ES-I3 (cell line): ENCODE data around the gene ZSWIM1.

ENCODE experiments used
- H3K36me3 ChIP-seq: 2 replicates; pipeline ENCODE4 v1.6.1; 2013; ENCODE audit warnings: mild to moderate bottlenecking, low read length, control low read depth, moderate library complexity; ENCODE audit not compliant: insufficient read depth
- H3K4me1 ChIP-seq: 2 replicates; pipeline ENCODE4 v1.6.1; 2013; ENCODE audit warnings: mild to moderate bottlenecking, control low read depth, low read length; ENCODE audit not compliant: insufficient read depth
- H3K9ac ChIP-seq: 2 replicates; pipeline ENCODE4 v1.6.1; 2013; ENCODE audit warnings: low read depth, mild to moderate bottlenecking, low read length, moderate library complexity
- H3K9me3 ChIP-seq: 2 replicates; pipeline ENCODE4 v1.6.1; 2013; ENCODE audit warnings: mild to moderate bottlenecking, low read length, moderate library complexity; ENCODE audit not compliant: control insufficient read depth, insufficient read depth

The ZSWIM1 gene

DNA sequence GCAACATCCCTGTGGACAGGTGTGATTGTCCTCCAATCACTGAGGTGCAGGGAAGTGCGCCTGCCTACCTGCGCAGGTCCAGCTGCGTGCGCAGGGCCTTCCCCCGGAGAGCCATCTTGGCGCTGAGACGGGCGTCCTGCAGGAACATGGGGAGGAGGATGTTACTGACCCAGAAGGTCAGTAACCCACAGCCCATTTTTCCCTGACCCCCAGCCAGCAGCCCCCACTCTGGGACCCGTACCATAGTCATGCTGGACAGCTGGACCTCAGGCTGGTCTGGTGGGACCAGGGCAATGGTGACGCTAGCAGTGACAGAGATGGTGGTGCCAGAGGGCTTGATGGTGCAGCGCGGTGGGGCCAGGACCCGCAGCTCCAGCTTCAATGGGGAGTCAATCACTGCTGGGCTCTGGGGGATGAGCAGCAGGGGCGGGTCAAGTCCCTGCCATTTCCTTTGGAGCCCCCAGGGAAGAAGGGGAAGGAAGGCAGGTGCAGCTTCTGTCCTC is 21.2 kb downstream of the ZSWIM1 start:
- peaks cover 12% of the 10 kb centered on the region; the same call in 1 of the 2 replicates for H3K36me3 ChIP-seq
- H3K9ac ChIP-seq: no peak overlapping the region
- no peaks in the 10 kb centered on the region for H3K9me3 ChIP-seq
- H3K4me1 ChIP-seq: no peaks in the 10 kb centered on the region

DNA sequence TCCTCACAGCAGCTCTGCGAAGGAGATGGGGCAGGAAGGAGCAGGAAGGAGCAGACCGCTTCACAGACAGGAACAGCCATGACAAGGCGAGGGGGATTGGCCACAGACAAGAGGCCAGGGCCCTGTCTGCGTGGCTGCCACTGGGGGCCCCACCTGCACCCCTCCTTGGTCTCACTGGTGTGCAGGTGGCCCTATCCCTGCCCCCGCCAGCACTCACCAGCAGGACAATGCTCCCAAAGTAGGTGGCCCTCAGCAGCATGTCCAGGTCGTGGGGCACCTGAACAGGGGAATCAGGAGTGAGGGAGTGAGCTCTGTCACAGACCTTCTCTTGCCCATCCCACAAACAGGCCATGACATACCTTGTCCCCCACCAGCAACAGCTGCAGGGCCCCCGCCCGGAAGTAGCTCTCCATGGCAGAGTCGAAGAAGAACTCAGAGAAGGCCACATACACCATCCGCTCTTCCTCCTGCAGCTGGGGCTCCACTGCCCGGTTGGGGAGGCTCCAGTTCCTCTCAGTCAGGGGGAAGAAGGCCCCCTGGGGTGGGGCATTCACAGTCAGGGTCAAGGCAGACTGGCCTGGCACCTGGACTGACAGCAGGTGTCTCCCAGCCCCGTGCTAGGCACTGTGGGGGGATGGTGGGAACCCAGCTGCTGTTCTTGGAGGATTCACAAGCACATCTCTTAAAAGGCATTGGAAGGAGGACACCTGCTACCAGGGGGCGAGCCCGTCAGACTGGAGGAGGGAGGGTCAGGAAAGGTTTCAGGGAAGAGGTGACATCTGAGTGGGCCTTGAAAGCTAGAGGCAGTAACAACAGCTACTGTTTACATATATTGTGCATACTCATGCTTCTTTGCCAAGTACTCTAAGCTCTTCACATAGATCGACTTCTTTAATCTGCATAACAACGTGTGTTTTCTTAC is 23.8 kb downstream of the ZSWIM1 start:
- Histone ChIP-seq H3K36me3 (peaks cover 15% of the 10 kb centered on the region), H3K9me3 (no peaks in the 10 kb centered on the region), H3K4me1 (no peaks in the 10 kb centered on the region), H3K9ac (no peak overlapping the region)

DNA sequence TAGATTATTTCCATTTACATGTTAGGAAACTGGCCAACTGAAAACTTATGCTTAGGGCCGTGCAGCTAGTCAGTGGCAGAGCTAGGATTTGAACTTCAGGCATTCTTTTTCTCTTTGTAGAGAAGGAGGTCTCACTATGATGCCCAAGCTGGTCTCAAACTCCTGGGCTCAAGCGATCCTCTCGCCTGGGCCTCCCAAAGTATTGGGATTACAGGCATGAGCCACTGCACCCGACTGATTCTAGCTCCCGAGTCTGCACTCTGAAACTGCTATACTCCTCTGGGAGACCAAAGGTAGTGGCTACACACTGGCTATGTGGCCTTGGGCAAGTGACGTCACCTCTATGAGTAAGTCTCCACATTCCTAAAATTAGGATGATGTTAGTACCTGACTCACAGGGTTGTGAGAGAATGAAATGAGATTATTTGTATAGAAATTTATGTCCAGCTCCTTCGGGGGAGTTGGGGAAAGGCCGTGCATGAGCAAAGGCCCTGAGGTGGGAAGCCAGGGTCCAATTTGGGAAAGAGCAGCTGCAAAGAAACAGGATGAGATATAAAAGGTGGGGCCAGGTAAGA is 24.6 kb downstream of the ZSWIM1 start:
- peaks cover 13% of the 10 kb centered on the region for H3K36me3 ChIP-seq
- H3K9ac ChIP-seq: no peak overlapping the region
- no peaks in the 10 kb centered on the region for H3K9me3 ChIP-seq
- no peaks in the 10 kb centered on the region; the same call in 1 of the 2 replicates for H3K4me1 ChIP-seq

DNA sequence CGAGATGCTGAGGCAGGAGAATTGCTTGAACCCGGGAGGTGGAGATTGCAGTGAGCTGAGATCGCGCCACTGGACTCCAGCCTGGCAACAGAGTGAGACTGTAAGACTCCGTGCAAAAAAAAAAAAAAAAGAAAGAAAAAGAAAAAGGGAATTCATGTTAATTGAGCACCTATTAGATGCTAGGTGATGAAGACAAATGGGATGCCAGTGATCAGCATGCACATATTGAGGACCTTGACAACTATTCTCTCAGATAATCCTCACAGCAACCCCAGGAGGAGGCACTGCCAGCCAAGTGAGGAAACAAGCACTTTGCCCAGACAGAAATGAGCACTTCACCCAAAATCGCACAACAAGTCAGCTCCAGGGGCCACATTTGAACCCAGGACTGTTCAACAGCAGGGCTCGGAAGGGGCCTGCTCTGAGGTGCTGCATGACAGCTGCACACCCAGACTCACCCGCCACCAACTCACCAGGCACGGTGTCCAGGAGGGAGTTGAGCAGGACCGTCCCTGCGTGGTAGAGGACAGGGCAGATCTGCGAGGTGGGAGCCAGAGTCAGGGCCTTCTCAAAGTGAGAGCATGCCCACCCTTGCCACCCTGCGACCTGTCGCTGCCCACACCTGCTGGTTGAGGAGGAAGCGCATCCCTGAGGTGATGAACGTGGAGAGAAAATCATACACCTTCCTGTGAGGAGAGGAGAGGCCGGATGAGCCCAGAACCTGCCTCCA is 26.4 kb downstream of the ZSWIM1 start:
- no peak overlapping the region for H3K9ac ChIP-seq
- H3K36me3 ChIP-seq: peaks cover 8% of the 10 kb centered on the region
- H3K9me3 ChIP-seq: no peaks in the 10 kb centered on the region
- H3K4me1 ChIP-seq: no peaks in the 10 kb centered on the region; the same call in 1 of the 2 replicates

DNA sequence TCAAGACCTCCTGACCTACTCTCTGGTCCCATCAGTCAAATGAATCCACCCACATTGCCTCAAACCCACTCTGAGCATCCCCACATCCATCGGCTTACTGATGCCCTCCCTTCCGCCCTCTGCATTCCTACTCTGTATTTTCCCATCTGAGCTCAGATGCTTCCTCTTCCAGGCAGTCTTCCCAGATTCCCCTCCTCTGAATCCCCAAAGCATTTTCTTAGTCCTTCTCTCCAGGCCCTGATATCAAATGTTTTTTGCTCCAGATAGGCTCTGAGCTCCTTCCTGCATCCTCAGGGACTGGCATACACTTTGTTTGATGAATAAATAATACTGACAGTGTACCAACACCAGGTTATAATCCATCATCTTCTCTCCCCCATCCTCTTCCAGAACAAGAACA is 27.1 kb downstream of the ZSWIM1 start:
- Histone ChIP-seq H3K36me3 (peaks cover 8% of the 10 kb centered on the region), H3K9ac (no peak overlapping the region)

DNA sequence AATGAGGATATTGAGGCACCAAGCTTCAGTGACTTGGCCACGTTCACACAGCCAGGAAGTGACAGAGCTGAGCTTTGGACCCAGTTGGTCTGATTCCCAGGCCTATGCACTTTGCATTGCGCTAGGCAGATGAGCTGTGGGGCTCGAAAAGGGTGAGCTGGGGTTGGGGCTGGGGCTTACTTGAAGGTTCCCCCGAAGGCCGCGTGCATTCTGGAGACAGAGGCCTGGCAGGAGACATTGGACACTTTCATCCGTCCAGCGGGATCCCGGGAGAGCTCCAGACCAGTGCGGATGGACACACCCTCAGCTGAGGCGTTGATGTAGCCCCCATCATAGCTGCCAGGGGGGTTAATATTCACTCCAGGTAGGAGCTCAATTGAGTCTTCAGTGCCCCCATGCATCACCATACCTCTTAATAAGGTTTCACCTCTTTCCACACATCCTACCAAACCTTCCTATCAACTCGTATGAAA is 28.3 kb downstream of the ZSWIM1 start:
- no peaks in the 10 kb centered on the region; the same call in 1 of the 2 replicates for H3K4me1 ChIP-seq
- H3K36me3 ChIP-seq: peaks cover 7% of the 10 kb centered on the region
- no peak overlapping the region for H3K9ac ChIP-seq
- no peaks in the 10 kb centered on the region for H3K9me3 ChIP-seq

More for the DNA sequence above, 27.1 kb downstream of the ZSWIM1 start:
- Histone ChIP-seq H3K4me1 (no peaks in the 10 kb centered on the region; the same call in 1 of the 2 replicates), H3K9me3 (no peaks in the 10 kb centered on the region)

DNA sequence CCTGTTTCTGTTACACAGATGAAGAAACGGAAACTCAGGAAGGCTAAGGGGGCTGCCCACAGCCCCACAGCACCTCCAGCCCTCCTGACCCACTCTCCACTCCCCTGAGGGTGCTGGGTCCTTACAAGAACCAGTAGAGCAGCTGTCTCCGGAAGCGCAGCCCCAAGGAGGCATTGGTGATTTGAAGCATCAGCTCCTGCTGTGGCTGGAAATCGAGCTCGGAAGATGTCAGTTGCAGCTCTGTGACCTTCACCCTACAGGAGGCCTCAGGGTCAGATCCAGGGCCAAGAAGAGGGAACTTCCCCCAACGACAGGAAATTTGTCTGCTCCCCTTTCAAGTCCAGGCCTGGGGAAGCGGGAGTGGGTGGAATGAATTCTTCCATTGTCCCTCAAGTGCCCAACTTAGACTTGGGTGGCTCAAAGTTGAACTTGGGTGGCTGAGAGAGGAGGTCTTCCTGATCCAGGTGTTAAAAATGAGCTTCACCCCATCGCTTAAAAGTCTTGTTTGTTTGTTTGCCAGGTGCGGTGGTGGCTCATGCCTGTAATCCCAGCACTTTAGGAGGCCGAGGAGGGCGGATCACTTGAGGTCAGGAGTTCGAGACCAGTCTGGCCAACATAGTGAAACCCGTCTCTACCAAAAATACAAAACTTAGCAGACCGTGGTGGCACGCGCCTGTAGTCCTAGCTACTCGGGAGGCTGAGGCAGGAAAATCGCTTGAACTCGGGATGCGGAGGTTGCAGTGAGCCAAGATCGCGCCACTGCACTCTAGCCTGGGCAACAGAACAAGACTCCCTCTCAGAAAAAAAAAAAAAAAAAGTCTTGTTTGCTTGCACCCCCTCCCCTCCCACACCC is 29.0 kb downstream of the ZSWIM1 start:
- H3K9ac ChIP-seq: peak overlapping the region; percentile 32; the same call in 1 of the 2 replicates
- no peaks in the 10 kb centered on the region; the same call in 1 of the 2 replicates for H3K4me1 ChIP-seq
- H3K9me3 ChIP-seq: no peaks in the 10 kb centered on the region
- peaks cover 5% of the 10 kb centered on the region for H3K36me3 ChIP-seq

DNA sequence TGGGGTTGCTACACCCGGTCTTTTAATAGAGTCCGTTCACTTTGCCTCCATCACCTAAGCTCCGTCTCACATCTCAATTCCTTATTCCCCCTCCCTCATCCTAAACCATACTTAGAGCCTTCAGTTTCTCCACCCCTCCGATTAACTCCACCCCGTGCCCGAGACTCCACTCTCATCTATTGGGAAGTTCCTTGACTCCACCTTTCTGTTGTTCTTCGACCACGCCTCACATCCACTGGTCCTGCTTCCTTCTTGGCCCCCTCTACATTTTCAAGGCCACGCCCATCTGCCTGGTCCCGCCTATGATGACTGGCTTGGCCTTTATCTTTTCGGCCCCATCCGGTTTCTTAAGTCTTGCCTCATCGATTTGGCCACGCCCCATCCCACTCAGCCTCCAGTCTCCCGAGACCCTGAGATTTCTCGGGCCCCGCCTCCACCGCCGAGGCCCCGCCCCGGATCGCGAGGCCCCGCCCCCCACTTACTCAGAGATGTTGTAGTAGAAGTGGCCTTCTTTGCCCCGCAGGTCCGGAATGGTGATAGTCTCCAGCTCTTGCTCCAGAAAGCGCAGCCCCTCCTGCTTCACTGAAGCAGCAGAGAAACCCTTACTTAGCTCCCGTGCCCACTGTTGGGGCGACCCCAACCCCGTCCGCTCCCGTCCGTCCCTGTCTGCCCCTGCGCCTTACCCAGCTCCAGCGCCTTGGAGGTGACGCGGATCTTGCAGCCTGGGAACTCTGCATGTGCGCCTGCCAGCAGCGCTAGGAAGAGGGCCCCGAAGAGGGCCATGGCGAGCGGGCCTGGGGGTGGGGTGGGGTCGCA is 29.9 kb downstream of the ZSWIM1 start:
- Histone ChIP-seq H3K4me1 (no peaks in the 10 kb centered on the region; the same call in 1 of the 2 replicates), H3K9ac (peak overlapping the region; percentile 73), H3K9me3 (no peaks in the 10 kb centered on the region), H3K36me3 (peaks cover 3% of the 10 kb centered on the region)

DNA sequence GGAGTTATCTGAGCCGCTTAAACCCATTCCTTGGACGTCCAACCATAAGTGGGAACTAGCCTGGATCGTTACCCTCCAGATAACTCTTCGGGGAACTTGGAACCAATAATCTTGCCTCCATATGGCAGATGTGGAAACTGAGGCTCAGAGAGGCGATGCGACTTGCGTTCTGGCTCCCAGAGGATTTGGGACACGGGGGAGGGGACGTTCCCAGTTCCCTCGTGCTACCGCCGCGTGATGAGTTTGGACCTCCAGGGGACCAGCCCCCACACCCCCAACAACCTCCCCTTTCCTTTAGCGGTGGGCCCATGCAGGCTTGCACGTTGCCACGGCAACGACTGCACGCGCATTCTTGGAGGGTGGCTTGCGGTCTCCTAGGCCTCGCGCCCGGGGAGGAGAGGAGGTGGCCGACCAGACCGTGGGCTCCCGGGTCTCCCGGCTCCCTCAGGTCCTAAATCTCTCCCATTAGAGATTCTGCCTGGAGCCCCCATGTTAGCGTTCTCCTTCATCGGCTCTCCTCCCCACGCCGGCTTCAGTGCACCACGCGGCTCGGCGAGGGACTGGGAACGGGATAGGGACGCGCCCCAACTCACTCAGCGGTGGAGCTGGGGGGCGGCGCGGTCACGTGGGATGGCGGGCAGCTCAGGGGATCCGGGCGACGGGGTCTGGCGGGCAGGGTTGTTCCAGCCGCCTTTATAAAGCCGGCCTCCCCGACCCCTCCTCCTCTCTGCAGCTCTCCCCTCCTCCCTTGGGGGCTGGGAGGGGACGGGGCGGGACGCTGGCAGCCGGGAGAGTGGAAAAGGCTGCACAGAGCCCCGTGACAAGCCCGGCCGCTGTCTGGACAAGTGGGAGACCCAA is 30.7 kb downstream of the ZSWIM1 start, which contains the start of gene PLTP:
Gene PLTP (minus strand): TSS at position 670 of the 858 bp plus-strand sequence. CDS start 703 bp downstream, outside the sequence.
- Histone ChIP-seq H3K36me3 (peaks cover 3% of the 10 kb centered on the region), H3K4me1 (no peaks in the 10 kb centered on the region; the same call in 1 of the 2 replicates), H3K9me3 (no peaks in the 10 kb centered on the region), H3K9ac (peak within 1 kb of the TSS; percentile 73)

DNA sequence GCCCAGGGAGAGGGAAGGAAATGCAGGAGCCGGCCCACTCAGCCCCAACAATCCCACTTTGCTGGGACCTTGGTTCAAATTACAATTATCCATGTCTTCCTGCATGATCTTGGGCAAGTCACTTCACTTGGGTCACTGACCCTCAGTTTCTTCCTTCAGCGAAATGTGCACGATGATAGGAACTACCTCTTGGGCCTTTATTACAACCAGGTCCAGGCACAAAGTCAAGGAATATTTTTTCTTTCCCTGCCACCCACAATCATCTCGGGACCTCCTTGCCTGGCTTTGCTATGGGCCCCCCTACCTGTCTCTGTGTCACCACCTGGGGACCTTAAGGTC is 31.3 kb downstream of the ZSWIM1 start:
- peak overlapping the region; percentile 73; the same call in 1 of the 2 replicates for H3K9ac ChIP-seq
- H3K36me3 ChIP-seq: peaks cover 3% of the 10 kb centered on the region
- H3K9me3 ChIP-seq: no peaks in the 10 kb centered on the region
- no peaks in the 10 kb centered on the region; the same call in 1 of the 2 replicates for H3K4me1 ChIP-seq

DNA sequence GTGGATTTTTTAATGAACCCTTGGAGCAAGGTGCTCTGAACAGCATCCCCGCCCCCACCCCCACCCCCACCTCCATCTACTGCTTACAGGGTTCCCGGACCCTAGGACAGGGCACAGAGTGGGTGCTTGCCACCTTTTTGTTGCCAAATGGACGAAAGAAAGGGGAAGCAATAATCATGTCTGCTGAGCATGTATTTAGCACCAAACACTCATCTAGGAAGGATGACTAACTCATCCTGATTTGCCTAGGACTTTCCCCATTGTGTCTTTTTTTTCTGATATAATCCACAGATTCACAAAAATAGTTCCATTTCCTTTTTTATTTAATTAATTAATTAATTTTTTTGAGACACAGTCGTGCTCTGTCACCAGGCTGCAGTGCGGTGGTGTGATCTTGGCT is 32.1 kb downstream of the ZSWIM1 start:
- Histone ChIP-seq H3K9me3 (no peaks in the 10 kb centered on the region), H3K9ac (no peak overlapping the region), H3K4me1 (no peaks in the 10 kb centered on the region; the same call in 1 of the 2 replicates), H3K36me3 (peaks cover 3% of the 10 kb centered on the region)

DNA sequence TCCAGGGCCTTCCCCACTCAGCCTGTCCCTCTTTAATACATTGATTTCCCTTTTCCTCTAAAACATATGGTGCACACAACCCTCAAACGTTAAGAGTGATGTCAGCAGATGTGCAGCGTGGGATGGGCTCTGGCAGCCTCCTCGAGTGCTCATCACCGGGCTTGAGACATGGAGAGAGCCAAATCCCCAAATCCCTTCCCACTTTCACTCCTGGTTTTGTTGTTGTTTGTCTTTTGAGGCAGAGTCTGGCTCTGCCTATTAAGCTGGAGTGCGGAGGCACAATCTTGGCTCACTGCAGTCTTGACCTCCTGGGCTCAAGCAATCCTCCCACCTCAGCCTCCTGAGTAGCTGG is 36.7 kb downstream of the ZSWIM1 start:
- peaks cover 4% of the 10 kb centered on the region; the same call in 1 of the 2 replicates for H3K4me1 ChIP-seq
- no peaks in the 10 kb centered on the region for H3K9me3 ChIP-seq
- H3K36me3 ChIP-seq: no peaks in the 10 kb centered on the region
- H3K9ac ChIP-seq: no peak overlapping the region
